Trophoblast cell (in vitro differentiated cells and primary cell): ENCODE results near the gene CCL16.

Experiments
- DNase-seq, 2 donors: peaks; one replicate each; pipeline ENCODE4 v3.0.0-alpha.2; 2016
- H2AFZ ChIP-seq: 2 replicates; pipeline ENCODE4 v1.6.1; 2013; ENCODE audit warnings: low read length, moderate library complexity, mild to moderate bottlenecking; ENCODE audit not compliant: insufficient read depth, poor library complexity
- H2AK5ac ChIP-seq: 2 replicates; pipeline ENCODE4 v1.6.1; 2013; ENCODE audit warnings: mild to moderate bottlenecking, low read length
- H2BK120ac ChIP-seq: 2 replicates; pipeline ENCODE4 v1.6.1; 2013; ENCODE audit warnings: low read length, mild to moderate bottlenecking, moderate library complexity; ENCODE audit not compliant: insufficient read depth, poor library complexity
- H2BK12ac ChIP-seq: 2 replicates; pipeline ENCODE4 v1.6.1; 2013; ENCODE audit warnings: mild to moderate bottlenecking, low read length, moderate library complexity
- H2BK5ac ChIP-seq: 2 replicates; pipeline ENCODE4 v1.6.1; 2013; ENCODE audit warnings: low read length, low read depth, moderate library complexity, mild to moderate bottlenecking; ENCODE audit not compliant: poor library complexity
- H3K14ac ChIP-seq: 2 replicates; pipeline ENCODE4 v1.6.1; 2013; ENCODE audit warnings: mild to moderate bottlenecking, low read length
- H3K18ac ChIP-seq: 2 replicates; pipeline ENCODE4 v1.6.1; 2013; ENCODE audit warnings: mild to moderate bottlenecking, low read length
- H3K23ac ChIP-seq: 2 replicates; pipeline ENCODE4 v1.6.1; 2013; ENCODE audit warnings: low read length
- H3K27ac ChIP-seq: 2 replicates; pipeline ENCODE4 v1.5.1; 2013; ENCODE audit warnings: low read depth, mild to moderate bottlenecking, inconsistent platforms, low read length, moderate library complexity
- H3K27me3 ChIP-seq: 2 replicates; pipeline ENCODE4 v1.6.1; 2013; ENCODE audit warnings: inconsistent platforms, mild to moderate bottlenecking, low read length, moderate library complexity; ENCODE audit not compliant: insufficient read depth
- H3K36me3 ChIP-seq, 2 experiments: 1 replicate in 1 of 2; 2 replicates in 1 of 2; pipeline ENCODE4 v1.6.1; 2013; ENCODE audit warnings: low read length in 2 of 2, mild to moderate bottlenecking in 2 of 2, moderate library complexity in 1 of 2; ENCODE audit not compliant: insufficient read depth in 2 of 2, control insufficient read depth in 1 of 2
- H3K4ac ChIP-seq: 2 replicates; pipeline ENCODE4 v1.6.1; 2013; ENCODE audit warnings: low read depth, mild to moderate bottlenecking, low read length, moderate library complexity
- H3K4me1 ChIP-seq, 2 experiments: 1 replicate in 1 of 2; 2 replicates in 1 of 2; pipeline ENCODE4 v1.6.1; 2013; ENCODE audit warnings: low read length in 2 of 2, mild to moderate bottlenecking in 2 of 2, moderate library complexity in 1 of 2; ENCODE audit not compliant: insufficient read depth in 2 of 2, control insufficient read depth in 1 of 2
- H3K4me2 ChIP-seq: 2 replicates; pipeline ENCODE4 v1.6.1; 2013; ENCODE audit warnings: inconsistent platforms, mild to moderate bottlenecking, low read length, moderate library complexity
- H3K4me3 ChIP-seq: 2 replicates; pipeline ENCODE4 v1.5.1; 2013; ENCODE audit warnings: mild to moderate bottlenecking, low read depth, low read length, inconsistent platforms
- H3K79me1 ChIP-seq: one replicate; pipeline ENCODE4 v1.6.1; 2013; ENCODE audit warnings: low read length
- H3K79me2 ChIP-seq: 2 replicates; pipeline ENCODE4 v1.6.1; 2013; ENCODE audit warnings: low read length, mild to moderate bottlenecking; ENCODE audit not compliant: control insufficient read depth, insufficient read depth, poor library complexity
- H3K9ac ChIP-seq: 2 replicates; pipeline ENCODE4 v1.6.1; 2013; ENCODE audit warnings: mild to moderate bottlenecking, low read length
- H3K9me3 ChIP-seq: 2 replicates; pipeline ENCODE4 v1.6.1; 2013; ENCODE audit warnings: low read depth, mild to moderate bottlenecking, control low read depth, inconsistent platforms, low read length; ENCODE audit not compliant: insufficient read depth
- H4K12ac ChIP-seq: 2 replicates; pipeline ENCODE4 v1.6.1; 2013; ENCODE audit warnings: low read depth, mild to moderate bottlenecking, low read length, moderate library complexity
- H4K8ac ChIP-seq: 2 replicates; pipeline ENCODE4 v1.6.1; 2013; ENCODE audit warnings: low read depth, mild to moderate bottlenecking, low read length, moderate library complexity
- H4K91ac ChIP-seq: one replicate; pipeline ENCODE4 v1.6.1; 2013; ENCODE audit warnings: low read depth, mild to moderate bottlenecking, low read length, moderate library complexity
- WGBS: extraction: QIAGEN DNeasy Blood & Tissue Kit; methylation state at CpG from one replicate; pipeline ENCODE4 v1.1.7; 2013; ENCODE audit warnings: missing lambda C conversion rate; ENCODE audit not compliant: insufficient read length, insufficient coverage; ENCODE audit errors: extremely low coverage; 5-methylcytosine and 5-hydroxymethylcytosine counted together

CCL16 gene

GRCh38 chr17:36014946-36015345, 33.6 kb upstream of the CCL16 start:
- Histone ChIP-seq H2AK5ac (no peak overlapping the region), H4K8ac (no peak overlapping the region), H3K4me1 (no peaks in the 10 kb centered on the region), H2BK12ac (no peak overlapping the region), H4K91ac (no peak overlapping the region), H3K79me2 (no peaks in the 10 kb centered on the region), H3K27me3 (no peaks in the 10 kb centered on the region), H3K9me3 (peaks cover 7% of the 10 kb centered on the region), H3K4me3 (no peak overlapping the region), H3K27ac (no peak overlapping the region), H2BK5ac (no peak overlapping the region), H4K12ac (no peak overlapping the region), H3K18ac (no peak overlapping the region), H2BK120ac (no peak overlapping the region), H3K36me3 (no peaks in the 10 kb centered on the region), H3K79me1 (no peaks in the 10 kb centered on the region), H3K4ac (no peak overlapping the region), H3K23ac (no peak overlapping the region), H3K14ac (no peak overlapping the region), H2AFZ (no peak overlapping the region), H3K4me2 (no peak overlapping the region), H3K9ac (no peak overlapping the region)
- no peak for DNase-seq
- WGBS = no CpG with 5 or more reads among the region's 5 CpGs

DNA sequence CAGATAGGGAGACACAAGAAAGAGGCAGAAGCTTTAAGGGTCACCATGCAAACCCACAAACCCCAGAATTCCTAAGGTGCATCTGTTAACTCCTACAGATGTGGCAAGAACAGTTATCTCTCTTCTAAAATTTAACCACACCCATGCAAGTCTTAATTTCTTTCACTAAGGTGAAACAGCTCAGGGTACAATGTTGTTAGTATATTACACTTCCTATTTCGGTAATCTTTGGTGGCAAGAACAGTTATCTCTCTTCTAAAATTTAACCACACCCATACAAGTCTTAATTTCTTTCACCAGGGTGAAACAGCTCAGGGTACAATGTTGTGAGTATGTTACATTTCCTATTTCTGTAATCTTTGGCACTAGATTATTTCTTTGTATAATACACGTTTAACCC, 29.9 kb upstream of the CCL16 start:
- Histone ChIP-seq H3K4ac (no peak overlapping the region), H3K18ac (no peak overlapping the region), H2BK5ac (no peak overlapping the region), H3K79me2 (no peaks in the 10 kb centered on the region), H3K36me3 (no peaks in the 10 kb centered on the region), H3K27ac (no peak overlapping the region), H3K79me1 (no peaks in the 10 kb centered on the region), H2AK5ac (no peak overlapping the region), H3K4me1 (no peaks in the 10 kb centered on the region), H3K4me3 (no peak overlapping the region), H2BK12ac (no peak overlapping the region), H2AFZ (no peak overlapping the region), H3K9ac (no peak overlapping the region), H3K4me2 (no peak overlapping the region), H2BK120ac (no peak overlapping the region), H3K14ac (no peak overlapping the region), H3K27me3 (no peaks in the 10 kb centered on the region), H4K91ac (no peak overlapping the region), H4K12ac (no peak overlapping the region), H3K9me3 (peaks cover 17% of the 10 kb centered on the region), H4K8ac (no peak overlapping the region), H3K23ac (no peak overlapping the region)
- DNase-seq = no peak
- WGBS = no CpG with 5 or more reads among the region's 2 CpGs

GRCh38 chr17:36008998-36009665, 27.8 kb upstream of the CCL16 start:
- H3K4ac ChIP-seq = no peak overlapping the region
- H3K14ac ChIP-seq = no peak overlapping the region
- H3K27me3 ChIP-seq = no peaks in the 10 kb centered on the region
- no peak overlapping the region for H3K18ac ChIP-seq
- H3K4me3 ChIP-seq = no peak overlapping the region
- no peaks in the 10 kb centered on the region for H3K36me3 ChIP-seq
- H2AFZ ChIP-seq = no peak overlapping the region
- no peak overlapping the region for H2BK5ac ChIP-seq
- H3K79me2 ChIP-seq = no peaks in the 10 kb centered on the region
- no peak overlapping the region for H2BK12ac ChIP-seq
- H4K8ac ChIP-seq = no peak overlapping the region
- H3K79me1 ChIP-seq = no peaks in the 10 kb centered on the region
- peak in 1 of 2 donors; percentile 8 for DNase-seq
- H3K23ac ChIP-seq = no peak overlapping the region
- H3K4me1 ChIP-seq = no peaks in the 10 kb centered on the region
- H4K91ac ChIP-seq = no peak overlapping the region
- H4K12ac ChIP-seq = no peak overlapping the region
- no peak overlapping the region for H3K27ac ChIP-seq
- H3K9ac ChIP-seq = no peak overlapping the region
- H2AK5ac ChIP-seq = no peak overlapping the region
- H3K4me2 ChIP-seq = no peak overlapping the region
- WGBS = no CpG with 5 or more reads among the region's 14 CpGs
- H2BK120ac ChIP-seq = no peak overlapping the region
- H3K9me3 ChIP-seq = peaks cover 17% of the 10 kb centered on the region

- Histone ChIP-seq H3K14ac (no peak overlapping the region), H3K4ac (no peak overlapping the region), H2BK5ac (no peak overlapping the region), H3K27me3 (no peaks in the 10 kb centered on the region), H3K23ac (no peak overlapping the region), H2AK5ac (no peak overlapping the region), H3K36me3 (no peaks in the 10 kb centered on the region), H3K18ac (no peak overlapping the region), H4K91ac (no peak overlapping the region), H3K79me1 (no peaks in the 10 kb centered on the region), H2BK12ac (no peak overlapping the region), H3K9ac (no peak overlapping the region), H3K79me2 (no peaks in the 10 kb centered on the region), H3K9me3 (peaks cover 11% of the 10 kb centered on the region), H3K4me2 (no peak overlapping the region), H2AFZ (no peak overlapping the region), H3K27ac (no peak overlapping the region), H4K12ac (no peak overlapping the region), H2BK120ac (no peak overlapping the region), H3K4me1 (no peaks in the 10 kb centered on the region), H4K8ac (no peak overlapping the region), H3K4me3 (no peak overlapping the region)
- no peak for DNase-seq
- no CpG with 5 or more reads among the region's 4 CpGs for WGBS
Observed at GRCh38 chr17:36004594-36005108, 23.4 kb upstream of the CCL16 start.
